A549 (cell line): Measurements from ENCODE around the gene GGNBP2.

Experiments used
- BHLHE40 ChIP-seq: IDR thresholded peaks from 2 replicates; pipeline ENCODE4 v1.6.1; 2012; ENCODE audit warnings: low read depth, low read length, inconsistent platforms
- CHD2 ChIP-seq: fragments of 150-350 bp; IDR thresholded peaks from 2 replicates; pipeline ENCODE4 v1.6.1; 2014; ENCODE audit warnings: low read length; ENCODE audit not compliant: partially characterized antibody
- EP300 ChIP-seq, 2 experiments: fragments of >200 bp; sonication (Bioruptor Twin); formaldehyde crosslinking; IDR thresholded peaks; 2 replicates in 1 of 2; 3 replicates in 1 of 2; pipeline ENCODE4 v1.6.1; 2016 to 2017
- FOSL2 ChIP-seq, 2 experiments: fragments of 450-650 bp in 1 of 2; fragments of >200 bp in 1 of 2; sonication (Bioruptor Twin) in 1 of 2; formaldehyde crosslinking; IDR thresholded peaks; 2 replicates each; pipeline versions ENCODE4 v1.5.0 to v1.6.1; 2016 to 2020; ENCODE audit warnings: mild to moderate bottlenecking in 1 of 2, moderate library complexity in 1 of 2
- MAFK ChIP-seq: fragments of 450-650 bp; IDR thresholded peaks from 2 replicates; pipeline ENCODE4 v1.6.1; 2014; ENCODE audit not compliant: partially characterized antibody
- MAX ChIP-seq: IDR thresholded peaks from 2 replicates; pipeline ENCODE4 v1.6.1; 2012
- TF ChIP-seq, protein P1 (sequence below): fragments of >200 bp; sonication (Bioruptor Twin); formaldehyde crosslinking; IDR thresholded peaks from 3 replicates; pipeline ENCODE4 v1.5.1; 2016
- TF ChIP-seq, protein P2 (sequence below): fragments of 450-650 bp; IDR thresholded peaks from 2 replicates; pipeline ENCODE4 v1.6.1; 2014; ENCODE audit warnings: antibody characterized with exemption

DNA sequence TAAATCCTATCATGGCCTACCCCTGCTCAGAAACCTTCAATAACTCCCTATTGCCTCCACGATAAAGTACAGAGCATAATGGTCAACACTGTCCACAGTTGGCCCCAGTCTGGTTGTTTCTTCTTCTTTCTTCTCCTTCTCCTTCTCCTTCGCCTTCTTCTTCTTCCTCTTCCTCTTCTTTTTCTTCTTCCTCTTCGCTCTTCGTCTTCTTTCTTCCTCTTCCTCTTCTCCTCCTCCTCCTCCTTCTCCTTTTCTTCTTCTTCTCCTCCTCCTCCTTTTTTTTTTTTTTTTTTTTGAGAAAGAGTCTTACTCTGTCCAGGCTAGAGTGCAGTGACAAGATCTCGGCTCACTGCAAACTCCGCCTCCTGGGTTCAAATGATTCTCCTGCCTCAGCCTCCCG lies 80.5 kb downstream of the GGNBP2 start:
- TF ChIP-seq MAFK (no peak), EP300 (IDR thresholded peaks at IDR 0.05) (no peak), CHD2 (no peak), FOSL2 (IDR thresholded peaks at IDR 0.05) (no peak), FOSL2 (CRISPR knock-in tag; IDR thresholded peaks at IDR 0.05) (no peak), BHLHE40 (no peak), MAX (no peak)
- TF ChIP-seq, protein P1, sequence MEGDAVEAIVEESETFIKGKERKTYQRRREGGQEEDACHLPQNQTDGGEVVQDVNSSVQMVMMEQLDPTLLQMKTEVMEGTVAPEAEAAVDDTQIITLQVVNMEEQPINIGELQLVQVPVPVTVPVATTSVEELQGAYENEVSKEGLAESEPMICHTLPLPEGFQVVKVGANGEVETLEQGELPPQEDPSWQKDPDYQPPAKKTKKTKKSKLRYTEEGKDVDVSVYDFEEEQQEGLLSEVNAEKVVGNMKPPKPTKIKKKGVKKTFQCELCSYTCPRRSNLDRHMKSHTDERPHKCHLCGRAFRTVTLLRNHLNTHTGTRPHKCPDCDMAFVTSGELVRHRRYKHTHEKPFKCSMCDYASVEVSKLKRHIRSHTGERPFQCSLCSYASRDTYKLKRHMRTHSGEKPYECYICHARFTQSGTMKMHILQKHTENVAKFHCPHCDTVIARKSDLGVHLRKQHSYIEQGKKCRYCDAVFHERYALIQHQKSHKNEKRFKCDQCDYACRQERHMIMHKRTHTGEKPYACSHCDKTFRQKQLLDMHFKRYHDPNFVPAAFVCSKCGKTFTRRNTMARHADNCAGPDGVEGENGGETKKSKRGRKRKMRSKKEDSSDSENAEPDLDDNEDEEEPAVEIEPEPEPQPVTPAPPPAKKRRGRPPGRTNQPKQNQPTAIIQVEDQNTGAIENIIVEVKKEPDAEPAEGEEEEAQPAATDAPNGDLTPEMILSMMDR: no peak
- TF ChIP-seq, protein P2, sequence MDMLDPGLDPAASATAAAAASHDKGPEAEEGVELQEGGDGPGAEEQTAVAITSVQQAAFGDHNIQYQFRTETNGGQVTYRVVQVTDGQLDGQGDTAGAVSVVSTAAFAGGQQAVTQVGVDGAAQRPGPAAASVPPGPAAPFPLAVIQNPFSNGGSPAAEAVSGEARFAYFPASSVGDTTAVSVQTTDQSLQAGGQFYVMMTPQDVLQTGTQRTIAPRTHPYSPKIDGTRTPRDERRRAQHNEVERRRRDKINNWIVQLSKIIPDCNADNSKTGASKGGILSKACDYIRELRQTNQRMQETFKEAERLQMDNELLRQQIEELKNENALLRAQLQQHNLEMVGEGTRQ: no peak
